Lung (tissue), 12 donors: Measurements from ENCODE around the gene BBX. TPM values are rescaled to one million over a fixed set of nuclear protein-coding genes. Genes with fewer than 3 reads are reported as not detected.

ENCODE experiments used
- ATAC-seq: fragments of 200-7000 bp; cut with Tn5 transposase; one replicate; pipeline ENCODE4 v1.9.1; 2020; ENCODE audit warnings: moderate number of reproducible peaks; ENCODE audit not compliant: insufficient read depth, low FRiP score
- DNase-seq, 3 donors: peaks; one replicate each; pipeline ENCODE4 v3.0.0-alpha.2; 2013 to 2017
- H3K27ac ChIP-seq, 2 donors: one replicate each; pipeline ENCODE4 v1.5.1; 2013; ENCODE audit warnings: mild to moderate bottlenecking in 2 of 2, moderate library complexity in 2 of 2, control low read depth in 1 of 2, inconsistent platforms in 1 of 2, low read depth in 1 of 2, low read length in 1 of 2
- H3K27me3 ChIP-seq, 3 donors: one replicate each; pipeline ENCODE4 v1.5.1; 2013; ENCODE audit warnings: low read length in 2 of 3; ENCODE audit not compliant: control insufficient read depth in 3 of 3, insufficient read depth in 3 of 3
- H3K36me3 ChIP-seq, 4 donors: one replicate each; pipeline ENCODE4 v1.5.1; 2013; ENCODE audit warnings: low read length in 4 of 4, mild to moderate bottlenecking in 1 of 4, moderate library complexity in 1 of 4; ENCODE audit not compliant: control insufficient read depth in 4 of 4, insufficient read depth in 4 of 4
- H3K4me1 ChIP-seq, 5 donors: one replicate each; pipeline ENCODE4 v1.5.1; 2013; ENCODE audit warnings: low read length in 5 of 5, mild to moderate bottlenecking in 2 of 5, moderate library complexity in 1 of 5; ENCODE audit not compliant: control insufficient read depth in 5 of 5, insufficient read depth in 5 of 5
- H3K4me3 ChIP-seq: one replicate; pipeline ENCODE4 v1.5.1; 2013; ENCODE audit warnings: mild to moderate bottlenecking, control low read depth, moderate library complexity
- H3K9ac ChIP-seq, 2 donors: one replicate each; pipeline ENCODE4 v1.5.1; 2013; ENCODE audit warnings: low read length in 2 of 2, control low read depth in 1 of 2; ENCODE audit not compliant: insufficient read depth in 1 of 2
- H3K9me3 ChIP-seq, 4 donors: one replicate each; pipeline ENCODE4 v1.5.1; 2013; ENCODE audit warnings: low read length in 3 of 4, mild to moderate bottlenecking in 1 of 4, moderate library complexity in 1 of 4; ENCODE audit not compliant: control insufficient read depth in 4 of 4, insufficient read depth in 3 of 4
- CTCF ChIP-seq: IDR thresholded peaks from 2 replicates; pipeline ENCODE4 v1.5.1; 2012; ENCODE audit warnings: mild to moderate bottlenecking; ENCODE audit errors: control extremely low read depth, extremely low read depth
- WGBS, 2 donors: extraction: QIAGEN DNeasy Blood & Tissue Kit; methylation state at CpG; one replicate each; pipeline ENCODE4 v1.1.7; 2013; 5-methylcytosine and 5-hydroxymethylcytosine counted together
- polyA plus RNA-seq, 2 donors: library from polyadenylated mRNA; stranded (reverse); fragments of 200-250 nt; gene quantifications; one replicate each; pipeline ENCODE4 v1.2.1, GENCODE V29; 2013
- total RNA-seq, 2 donors: library from RNA; depleted of rRNA in 1 of 2; stranded (reverse); fragments of >200 nt in 1 of 2; gene quantifications; one replicate each; pipeline ENCODE4 v1.2.1, GENCODE V29; 2014 to 2021
- donor health status: control.
- donor health status: control.
- donor health status: Bipolar disorder and iron deficiency.
- donor health status: healthy.
- donor health status: DM: yes; HTN: yes; CAD: no.

Gene BBX
- total and polyA plus RNA-seq, 4 donors, result 6.3 to 93.3 (median 25.1) TPM

DNA sequence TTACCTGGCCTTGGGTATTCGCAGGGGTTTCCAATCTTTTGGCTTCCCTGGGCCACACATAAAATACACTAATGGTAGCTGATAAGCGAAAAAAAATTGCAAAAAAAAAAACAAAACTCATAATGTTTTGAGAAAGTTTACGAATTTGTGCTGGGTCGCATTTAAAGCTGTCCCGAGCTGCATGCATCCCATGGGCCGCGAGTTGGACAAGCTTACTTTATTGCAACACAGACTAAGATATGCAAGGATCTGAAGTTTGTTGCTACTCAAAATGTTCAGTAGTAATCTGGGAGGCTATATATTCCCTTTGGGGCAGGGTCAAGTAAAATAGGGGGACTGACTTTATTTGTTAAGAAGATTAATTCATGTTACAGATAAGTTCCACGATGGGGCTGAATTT, 320.2 kb downstream of the BBX start:
- DNase-seq (no peak), ATAC-seq (no peak)
- 91 to 93% methylated on average over 8 of the region's 8 CpGs for WGBS, 2 donors
- H3K9ac ChIP-seq, result no peak overlapping the region
- H3K4me3 ChIP-seq, result no peak overlapping the region
- H3K4me1 ChIP-seq, result peaks cover 0 to 1% (median 0%) of the 10 kb centered on the region in 5 donors
- no peaks in the 10 kb centered on the region for H3K36me3 ChIP-seq
- H3K27ac ChIP-seq, result no peak overlapping the region
- H3K27me3 ChIP-seq, result no peaks in the 10 kb centered on the region
- no peaks in the 10 kb centered on the region for H3K9me3 ChIP-seq
- no peak for TF ChIP-seq CTCF

DNA sequence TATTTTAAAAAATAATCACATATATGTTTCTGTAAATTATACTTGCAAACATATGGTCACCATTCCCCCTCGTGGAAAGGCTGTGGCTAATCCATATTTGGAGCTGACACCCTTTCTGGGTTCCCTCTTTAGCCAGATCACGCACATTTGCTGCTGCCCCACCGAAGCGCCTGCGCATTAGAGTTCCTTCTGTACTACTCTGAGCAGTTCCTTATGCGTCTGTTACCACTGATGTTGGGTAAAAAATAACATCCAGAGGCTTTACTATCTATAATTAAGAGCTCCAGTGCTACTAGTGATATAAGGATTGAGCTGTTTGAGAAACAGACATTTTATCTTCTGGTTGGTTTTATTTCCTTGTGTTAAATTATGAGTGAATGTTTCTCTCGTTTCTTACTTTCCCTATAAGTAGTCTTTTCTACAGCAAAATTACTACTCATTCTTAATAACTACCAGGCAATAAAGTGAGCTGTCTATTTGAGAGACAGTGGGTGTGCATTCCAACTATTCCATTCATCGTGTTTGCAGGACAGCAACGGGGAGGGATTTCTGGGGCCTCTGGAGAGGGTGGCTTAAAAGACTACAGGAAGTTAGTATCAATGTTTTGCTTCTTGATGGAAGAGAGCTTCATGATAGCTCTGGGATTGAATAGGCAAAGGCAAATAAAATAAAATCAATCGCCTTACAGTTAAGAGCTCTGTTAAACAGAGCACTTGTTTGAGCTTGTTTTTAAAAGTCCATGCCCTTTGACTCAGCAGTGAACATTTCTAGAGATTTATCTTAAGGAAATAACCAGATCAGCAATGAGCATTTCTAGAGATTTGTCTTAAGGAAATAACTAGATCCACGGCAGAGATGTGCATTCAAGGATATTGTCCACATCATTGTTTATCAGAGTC, 322.9 kb downstream of the BBX start:
- H3K36me3 ChIP-seq, result no peaks in the 10 kb centered on the region
- peaks cover 0 to 4% (median 0%) of the 10 kb centered on the region in 5 donors for H3K4me1 ChIP-seq
- DNase-seq (no peak), ATAC-seq (no peak)
- H3K27me3 ChIP-seq, result no peaks in the 10 kb centered on the region
- 71 to 83% methylated on average over 11 of the region's 11 CpGs for WGBS, 2 donors
- peak overlapping the region in 1 of 2 donors; percentile 43 for H3K9ac ChIP-seq
- H3K9me3 ChIP-seq, result no peaks in the 10 kb centered on the region
- no peak for TF ChIP-seq CTCF
- no peak overlapping the region for H3K4me3 ChIP-seq
- no peak overlapping the region for H3K27ac ChIP-seq

DNA sequence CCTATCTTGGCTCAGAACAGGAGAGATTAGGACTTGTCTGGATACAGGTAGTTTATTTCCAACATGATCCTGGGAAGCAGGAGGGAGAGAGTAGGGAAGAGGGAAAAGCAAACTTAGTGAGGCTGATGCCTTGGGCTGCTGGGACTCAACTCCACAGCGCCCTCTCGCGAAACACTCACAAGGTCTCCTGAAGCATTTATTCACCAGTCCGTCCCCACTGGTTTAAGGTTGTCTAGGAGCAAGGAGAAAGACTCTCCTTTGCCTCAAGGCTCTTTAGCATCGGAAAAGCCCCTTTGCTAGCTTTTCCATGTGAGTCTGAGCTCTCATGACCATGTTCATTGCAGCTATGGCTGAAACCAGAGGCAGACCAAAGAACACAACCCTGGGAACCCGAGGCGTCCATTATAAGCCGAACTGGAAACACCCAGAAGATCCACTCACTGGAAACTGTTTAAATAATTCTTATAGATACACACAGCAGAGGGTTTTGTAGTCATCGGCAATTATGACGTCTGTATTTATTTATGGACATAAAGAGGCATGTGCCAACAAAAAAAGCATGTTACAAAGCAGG, 323.6 kb downstream of the BBX start:
- H3K27ac ChIP-seq, result no peak overlapping the region
- ATAC-seq, result no peak
- WGBS, 2 donors, result 49 to 56% methylated on average over 10 of the region's 10 CpGs

More for the DNA sequence above, 323.6 kb downstream of the BBX start:
- H3K9me3 ChIP-seq, result no peaks in the 10 kb centered on the region
- no peaks in the 10 kb centered on the region for H3K36me3 ChIP-seq
- peak overlapping the region in 1 of 2 donors; percentile 43 for H3K9ac ChIP-seq
- TF ChIP-seq CTCF, result peak; percentile 34
- H3K4me3 ChIP-seq, result no peak overlapping the region
- peak; percentile 53 to 72 (median 57) for DNase-seq
- H3K4me1 ChIP-seq, result peaks cover 0 to 4% (median 0%) of the 10 kb centered on the region in 5 donors
- no peaks in the 10 kb centered on the region for H3K27me3 ChIP-seq
